ENCODE data around the gene SH2D5.

SH2D5 gene

DNA sequence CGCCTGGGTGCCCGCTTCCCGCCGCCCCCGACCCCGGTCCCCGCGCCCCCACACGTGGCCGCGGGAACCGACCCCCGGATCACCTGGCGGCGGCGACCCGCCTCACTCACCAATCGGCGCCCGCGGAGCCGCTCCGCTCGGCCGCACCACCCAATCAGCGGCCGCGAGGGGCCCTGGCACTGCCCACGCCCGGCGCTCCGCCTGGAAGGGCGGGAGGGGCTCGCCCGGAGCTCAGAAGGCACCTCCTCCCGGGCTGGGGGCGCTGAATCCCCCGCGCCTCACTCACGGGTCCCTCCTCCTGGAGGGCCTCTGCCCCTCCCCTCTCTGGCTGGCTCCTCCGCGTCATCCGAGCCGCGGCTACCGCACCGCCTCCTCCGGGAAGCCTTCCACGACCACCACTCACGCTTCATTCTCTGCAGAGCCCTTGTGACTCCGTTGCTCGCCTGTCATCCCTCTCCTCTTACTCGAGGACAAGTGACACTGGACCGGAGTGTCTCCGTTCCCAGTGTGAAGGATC is 374 bp downstream of the SH2D5 start:
- Mint-ChIP-seq H3K27me3 (ENCODE audit: low read depth) (peaks cover 51% of the 10 kb centered on the region), H3K4me1 (ENCODE audit: low read depth) (peaks cover 18% of the 10 kb centered on the region), H3K36me3 (ENCODE audit: low read depth) (peaks cover 7% of the 10 kb centered on the region), H3K4me3 (peak overlapping the region; percentile 85), H3K9me3 (no peaks in the 10 kb centered on the region), H3K27ac (no peak overlapping the region)

DNA sequence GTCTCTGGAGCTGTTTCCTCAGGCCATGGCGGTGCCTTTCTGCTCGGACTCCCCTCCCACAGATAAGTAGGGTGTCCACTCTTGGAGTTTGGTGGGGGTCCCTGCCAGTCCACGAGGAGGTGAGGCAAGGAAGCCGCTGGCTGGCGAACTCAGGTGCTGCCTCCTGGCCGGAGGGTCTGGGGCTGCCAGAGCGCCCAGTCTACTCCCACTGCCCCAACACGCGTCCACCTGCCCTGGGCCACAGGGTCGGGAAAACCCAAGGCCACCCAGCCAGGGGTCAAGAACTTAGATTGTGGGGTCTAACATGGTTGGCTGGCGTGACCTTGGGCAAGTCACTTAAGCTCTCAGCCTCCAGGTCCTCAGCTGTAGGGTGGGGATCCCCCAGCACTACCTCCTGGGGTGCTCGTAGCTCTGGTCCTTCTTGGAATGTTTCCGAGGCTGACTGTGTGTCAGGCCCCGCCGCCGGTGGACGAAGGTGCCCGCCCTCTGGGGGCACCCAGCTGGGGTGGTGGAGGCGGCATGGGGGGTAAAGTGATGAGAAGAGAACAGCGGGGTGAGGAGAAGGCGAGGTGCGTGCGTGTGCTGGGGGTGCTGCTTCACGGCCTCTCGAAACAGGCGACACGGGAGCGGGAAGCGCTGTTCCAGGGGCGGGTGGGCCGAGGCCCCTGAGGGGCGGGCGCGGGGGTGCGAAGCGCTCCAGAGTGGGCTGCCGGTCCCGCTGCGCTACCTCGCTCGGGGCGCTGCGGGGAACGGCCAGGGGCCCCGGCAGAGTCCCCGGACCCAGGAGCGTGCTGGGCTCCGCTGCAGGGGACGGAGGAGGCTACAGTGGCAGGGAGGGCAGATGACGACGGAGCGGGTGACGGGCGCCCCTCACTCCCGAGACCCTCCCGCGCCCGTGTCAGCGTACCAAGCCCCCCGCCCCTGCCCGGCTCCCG is 1.2 kb downstream of the SH2D5 start:
- H3K9me3 Mint-ChIP-seq = no peaks in the 10 kb centered on the region
- H3K27ac Mint-ChIP-seq = no peak overlapping the region
- H3K27me3 Mint-ChIP-seq (ENCODE audit: low read depth) = peaks cover 51% of the 10 kb centered on the region
- peaks cover 4% of the 10 kb centered on the region for H3K36me3 Mint-ChIP-seq (ENCODE audit: low read depth)
- peak overlapping the region; percentile 65 for H3K4me3 Mint-ChIP-seq
- peaks cover 18% of the 10 kb centered on the region for H3K4me1 Mint-ChIP-seq (ENCODE audit: low read depth)

DNA sequence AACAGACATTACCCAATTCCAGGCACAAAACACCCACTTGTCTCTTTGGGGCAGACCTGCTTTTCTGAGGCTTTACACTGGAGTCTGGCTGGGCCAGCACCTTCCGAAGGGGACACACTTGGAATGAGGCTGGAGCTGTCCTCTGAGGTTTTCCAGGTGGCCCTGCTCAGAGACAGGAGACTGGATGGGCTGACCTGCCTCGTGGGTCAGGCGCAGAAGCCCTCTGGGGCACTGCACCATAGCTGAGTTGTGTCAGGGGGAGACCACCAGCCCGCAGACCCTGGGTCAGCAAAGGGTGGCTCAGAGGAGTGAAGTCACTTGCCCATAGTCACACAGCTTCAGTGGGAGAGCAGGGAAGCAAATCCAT is 1.8 kb downstream of the SH2D5 start:
- Mint-ChIP-seq H3K36me3 (ENCODE audit: low read depth) (peaks cover under 1% of the 10 kb centered on the region), H3K27ac (no peak overlapping the region), H3K9me3 (no peaks in the 10 kb centered on the region), H3K27me3 (ENCODE audit: low read depth) (peaks cover 51% of the 10 kb centered on the region), H3K4me1 (ENCODE audit: low read depth) (peaks cover 18% of the 10 kb centered on the region), H3K4me3 (peak overlapping the region; percentile 5)

DNA sequence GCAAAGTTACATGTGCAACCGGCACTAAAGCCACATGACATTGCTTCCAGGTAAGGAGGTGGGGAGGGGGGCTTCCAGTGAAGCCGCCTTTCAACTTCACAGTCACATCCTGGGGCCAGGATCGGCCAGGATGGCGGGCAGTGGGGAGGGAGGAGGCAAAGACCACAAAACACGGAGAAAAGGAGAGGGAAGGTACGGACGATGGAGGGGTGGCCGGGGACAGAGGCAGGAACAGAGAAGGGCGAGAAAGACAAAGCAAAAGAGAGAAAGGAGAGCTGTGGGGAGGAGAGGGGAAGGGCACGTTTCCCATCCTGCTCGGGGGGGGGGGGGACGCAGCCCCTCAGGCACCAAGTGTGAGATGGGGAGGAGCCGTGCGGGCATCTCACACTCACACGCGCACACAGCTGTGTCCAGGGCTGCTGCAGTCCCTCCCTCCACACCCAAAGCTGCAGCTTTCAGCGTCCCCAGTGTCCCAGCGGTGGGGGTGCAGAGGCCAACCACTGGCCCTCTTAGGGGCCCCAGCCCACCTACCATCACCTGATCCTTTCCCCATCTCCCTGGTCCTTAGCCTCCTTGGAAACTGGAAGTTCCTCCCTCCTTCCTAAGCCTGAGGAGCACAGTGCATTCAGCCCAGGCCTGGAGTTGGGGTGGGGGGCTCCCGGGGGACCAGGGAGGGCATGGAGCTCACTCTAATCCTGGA is 2.4 kb downstream of the SH2D5 start:
- no peaks in the 10 kb centered on the region for H3K9me3 Mint-ChIP-seq
- H3K27me3 Mint-ChIP-seq (ENCODE audit: low read depth) = peaks cover 51% of the 10 kb centered on the region
- H3K27ac Mint-ChIP-seq = peak overlapping the region; percentile 15
- H3K36me3 Mint-ChIP-seq (ENCODE audit: low read depth) = no peaks in the 10 kb centered on the region
- peak overlapping the region; percentile 21 for H3K4me3 Mint-ChIP-seq
- H3K4me1 Mint-ChIP-seq (ENCODE audit: low read depth) = peaks cover 18% of the 10 kb centered on the region

DNA sequence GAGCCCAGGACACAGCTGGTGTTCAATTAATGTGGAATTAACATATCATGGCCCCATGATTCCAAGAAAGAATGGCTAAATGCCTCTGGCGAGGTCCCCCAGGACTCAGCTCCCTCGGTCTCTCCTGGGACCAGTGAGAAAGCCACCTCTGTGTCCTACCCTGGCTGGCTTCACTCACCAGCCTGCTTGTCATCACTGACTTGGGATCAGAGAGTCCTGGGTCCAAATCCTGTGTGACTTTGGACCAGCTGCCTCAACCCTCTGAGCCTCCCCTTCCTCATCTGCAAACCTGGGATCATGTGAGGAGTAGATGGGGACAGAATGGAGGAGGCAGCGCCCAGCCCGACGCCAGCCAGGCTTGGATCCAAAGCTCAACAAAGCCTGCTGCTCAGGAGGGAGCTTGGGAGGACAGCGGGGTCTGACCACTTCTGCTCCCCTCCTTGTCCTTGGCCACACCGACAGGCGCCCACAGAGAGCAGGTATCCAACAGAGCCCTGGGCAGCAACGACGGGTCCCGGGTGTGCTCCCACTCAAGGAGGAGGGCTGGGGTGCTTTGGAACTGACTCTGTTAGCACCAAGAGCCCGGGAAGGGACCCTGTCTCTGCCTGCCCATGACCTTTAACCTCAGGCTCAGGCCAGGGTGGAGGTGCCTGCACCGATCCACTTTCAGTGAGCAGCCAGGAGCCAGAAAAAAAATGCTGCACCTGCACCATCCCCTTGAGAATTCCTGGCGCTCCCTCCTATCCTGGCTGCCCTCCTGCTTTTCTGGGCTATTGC is 3.2 kb downstream of the SH2D5 start:
- Mint-ChIP-seq H3K4me1 (ENCODE audit: low read depth) (peaks cover 18% of the 10 kb centered on the region), H3K27ac (no peak overlapping the region), H3K4me3 (no peak overlapping the region), H3K9me3 (no peaks in the 10 kb centered on the region), H3K36me3 (ENCODE audit: low read depth) (no peaks in the 10 kb centered on the region), H3K27me3 (ENCODE audit: low read depth) (peaks cover 51% of the 10 kb centered on the region)

DNA sequence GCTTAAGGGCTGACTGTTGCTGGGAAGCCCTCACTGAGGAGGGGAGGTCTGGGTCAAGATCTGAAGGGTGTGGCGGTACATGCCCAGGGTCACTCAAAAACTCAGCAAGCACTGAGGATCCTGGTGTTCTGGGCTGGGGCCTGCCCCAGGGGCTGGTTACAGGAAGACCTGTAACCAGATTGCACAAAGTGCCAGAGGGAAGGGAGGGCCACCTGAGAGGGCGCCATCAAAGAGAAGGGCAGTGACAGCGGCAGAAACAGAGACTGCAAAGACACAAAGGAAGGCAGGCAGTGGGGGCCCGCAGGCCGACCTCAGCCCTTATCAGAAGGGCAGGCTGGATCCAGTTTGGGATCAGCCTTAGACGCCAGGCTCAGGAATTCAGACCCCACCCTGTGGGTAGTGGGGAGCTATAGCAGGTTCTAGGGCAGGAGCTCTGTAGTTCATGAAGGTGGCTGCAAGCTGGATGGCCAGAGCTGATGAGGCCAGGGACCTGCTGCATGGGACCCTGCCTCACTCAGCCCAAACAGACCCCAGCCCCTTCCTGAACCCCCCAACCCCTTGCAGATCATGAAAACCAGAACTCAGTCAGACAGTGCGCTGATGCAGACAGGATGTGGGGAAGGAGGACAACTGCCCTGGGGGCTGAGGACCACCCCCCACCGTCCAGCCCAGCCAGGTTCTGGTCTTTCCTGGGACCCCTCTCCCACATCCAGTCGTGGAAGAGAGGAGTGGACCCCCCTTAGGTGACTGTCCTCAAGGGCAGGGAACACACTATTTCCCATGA is 3.9 kb downstream of the SH2D5 start:
- no peak overlapping the region for H3K4me3 Mint-ChIP-seq
- H3K9me3 Mint-ChIP-seq = no peaks in the 10 kb centered on the region
- H3K36me3 Mint-ChIP-seq (ENCODE audit: low read depth) = no peaks in the 10 kb centered on the region
- peaks cover 15% of the 10 kb centered on the region for H3K4me1 Mint-ChIP-seq (ENCODE audit: low read depth)
- no peak overlapping the region for H3K27ac Mint-ChIP-seq
- peaks cover 50% of the 10 kb centered on the region for H3K27me3 Mint-ChIP-seq (ENCODE audit: low read depth)

DNA sequence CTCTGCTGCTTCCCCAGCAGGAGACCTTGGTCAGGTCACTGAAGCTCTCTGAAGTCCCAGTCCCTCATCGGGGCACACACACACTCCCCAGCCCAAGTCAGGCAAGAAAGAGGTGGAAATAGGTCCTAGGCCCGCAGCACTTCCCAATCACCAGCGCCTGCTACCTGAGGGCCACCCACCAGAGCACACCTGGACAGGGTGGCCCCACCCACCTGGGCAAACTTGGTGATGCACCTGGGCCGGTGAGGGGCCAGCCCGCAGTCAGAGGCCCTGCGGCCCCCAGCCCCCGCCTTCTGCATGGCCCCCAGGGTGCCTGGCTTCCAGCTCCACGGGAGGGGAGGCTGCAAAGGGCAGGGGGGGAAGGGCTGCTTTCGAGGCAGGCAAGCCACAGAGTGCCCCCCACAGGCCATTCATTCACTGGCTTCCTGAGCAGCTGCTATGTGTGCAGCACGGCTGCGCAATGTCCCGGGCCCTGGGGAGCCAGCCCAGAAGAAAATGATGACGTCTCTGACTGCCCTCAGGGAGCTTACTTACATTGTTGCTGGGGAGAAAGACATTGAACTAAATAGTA is 4.7 kb downstream of the SH2D5 start:
- Mint-ChIP-seq H3K27me3 (ENCODE audit: low read depth) (peaks cover 43% of the 10 kb centered on the region), H3K27ac (no peak overlapping the region), H3K36me3 (ENCODE audit: low read depth) (no peaks in the 10 kb centered on the region), H3K4me3 (no peak overlapping the region), H3K4me1 (ENCODE audit: low read depth) (peaks cover 9% of the 10 kb centered on the region), H3K9me3 (no peaks in the 10 kb centered on the region)

DNA sequence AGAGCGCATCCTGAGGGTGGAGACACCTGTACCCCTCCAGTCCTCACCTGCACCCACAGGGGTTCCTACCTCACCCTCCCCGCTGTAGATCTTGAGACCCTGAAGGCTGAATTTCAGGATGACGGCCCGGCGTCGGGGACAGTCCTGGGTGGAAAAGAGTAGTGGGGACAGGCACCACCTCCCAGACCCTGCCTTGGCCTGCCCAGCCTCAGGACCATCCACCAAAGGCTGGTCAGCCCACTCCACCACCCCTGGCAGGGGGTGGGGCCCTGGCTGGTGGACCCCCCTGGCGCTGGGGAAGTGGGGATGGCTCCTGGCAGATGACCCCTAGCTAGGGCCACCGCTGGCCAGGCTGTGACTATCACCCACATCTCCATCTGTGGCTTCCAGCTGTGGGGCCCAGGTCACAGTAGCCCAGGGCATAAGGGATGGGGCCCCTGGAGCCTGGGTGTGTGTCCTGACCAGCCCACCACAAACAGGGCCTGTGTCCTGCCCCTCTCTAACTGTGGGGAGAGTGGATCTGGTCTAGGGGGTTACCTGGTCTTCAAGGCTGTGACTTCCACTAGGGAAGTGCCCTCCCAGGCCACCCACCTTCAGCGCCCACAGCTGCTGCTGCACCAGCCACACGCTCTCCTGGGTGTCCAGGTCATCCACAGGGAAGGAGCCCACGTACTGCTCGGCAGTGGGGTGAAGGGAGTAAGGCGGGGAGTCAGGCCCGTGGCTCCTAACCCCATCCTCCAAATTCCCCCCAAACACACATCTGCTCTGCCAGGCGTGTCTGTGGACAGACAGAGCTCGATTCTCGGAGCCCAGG is 5.4 kb downstream of the SH2D5 start:
- no peak overlapping the region for H3K27ac Mint-ChIP-seq
- no peaks in the 10 kb centered on the region for H3K9me3 Mint-ChIP-seq
- no peak overlapping the region for H3K4me3 Mint-ChIP-seq
- H3K4me1 Mint-ChIP-seq (ENCODE audit: low read depth) = peaks cover 3% of the 10 kb centered on the region
- peaks cover 37% of the 10 kb centered on the region for H3K27me3 Mint-ChIP-seq (ENCODE audit: low read depth)
- H3K36me3 Mint-ChIP-seq (ENCODE audit: low read depth) = no peaks in the 10 kb centered on the region

DNA sequence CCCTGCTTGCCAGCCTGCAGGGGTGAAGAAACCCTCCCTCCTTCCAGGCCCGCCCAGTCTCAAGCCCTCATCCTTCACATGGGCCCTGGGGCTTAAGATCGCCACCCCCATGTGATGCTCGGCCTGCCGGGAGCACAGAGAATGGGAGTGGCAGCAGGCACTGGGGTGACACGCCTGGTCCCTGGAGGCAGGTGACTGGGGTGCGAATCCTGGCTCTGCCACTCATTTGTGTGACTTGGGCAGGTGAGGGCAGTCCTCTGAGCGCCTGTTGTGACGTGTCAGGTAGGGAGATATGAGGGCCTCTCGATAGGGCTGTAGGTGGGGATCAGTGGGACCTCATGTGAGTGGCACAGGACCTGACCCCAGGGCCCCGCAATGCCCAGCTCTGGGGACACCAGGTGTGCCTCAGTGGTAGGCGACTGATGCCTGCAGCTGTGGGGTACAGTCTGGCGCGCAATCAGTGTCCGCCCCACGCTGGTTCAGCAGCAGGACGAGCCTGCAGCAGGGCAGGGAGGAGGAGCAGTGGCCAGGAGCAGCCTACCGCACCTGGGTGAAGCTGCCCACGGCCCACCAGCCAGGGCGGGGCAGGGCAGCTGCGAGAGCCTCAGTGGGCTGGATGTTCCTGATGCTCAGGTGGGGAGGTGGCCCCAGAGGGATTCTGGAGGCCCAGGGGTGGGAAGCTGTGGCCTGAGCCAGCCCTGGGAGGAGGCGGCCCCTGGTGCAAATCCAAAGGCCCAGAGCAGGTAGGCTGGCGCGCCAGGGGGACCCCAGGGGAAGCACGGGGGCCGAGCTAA is 6.2 kb downstream of the SH2D5 start:
- H3K27ac Mint-ChIP-seq = no peak overlapping the region
- H3K4me1 Mint-ChIP-seq (ENCODE audit: low read depth) = peaks cover 3% of the 10 kb centered on the region
- H3K9me3 Mint-ChIP-seq = no peaks in the 10 kb centered on the region
- no peaks in the 10 kb centered on the region for H3K36me3 Mint-ChIP-seq (ENCODE audit: low read depth)
- no peak overlapping the region for H3K4me3 Mint-ChIP-seq
- H3K27me3 Mint-ChIP-seq (ENCODE audit: low read depth) = peaks cover 35% of the 10 kb centered on the region

DNA sequence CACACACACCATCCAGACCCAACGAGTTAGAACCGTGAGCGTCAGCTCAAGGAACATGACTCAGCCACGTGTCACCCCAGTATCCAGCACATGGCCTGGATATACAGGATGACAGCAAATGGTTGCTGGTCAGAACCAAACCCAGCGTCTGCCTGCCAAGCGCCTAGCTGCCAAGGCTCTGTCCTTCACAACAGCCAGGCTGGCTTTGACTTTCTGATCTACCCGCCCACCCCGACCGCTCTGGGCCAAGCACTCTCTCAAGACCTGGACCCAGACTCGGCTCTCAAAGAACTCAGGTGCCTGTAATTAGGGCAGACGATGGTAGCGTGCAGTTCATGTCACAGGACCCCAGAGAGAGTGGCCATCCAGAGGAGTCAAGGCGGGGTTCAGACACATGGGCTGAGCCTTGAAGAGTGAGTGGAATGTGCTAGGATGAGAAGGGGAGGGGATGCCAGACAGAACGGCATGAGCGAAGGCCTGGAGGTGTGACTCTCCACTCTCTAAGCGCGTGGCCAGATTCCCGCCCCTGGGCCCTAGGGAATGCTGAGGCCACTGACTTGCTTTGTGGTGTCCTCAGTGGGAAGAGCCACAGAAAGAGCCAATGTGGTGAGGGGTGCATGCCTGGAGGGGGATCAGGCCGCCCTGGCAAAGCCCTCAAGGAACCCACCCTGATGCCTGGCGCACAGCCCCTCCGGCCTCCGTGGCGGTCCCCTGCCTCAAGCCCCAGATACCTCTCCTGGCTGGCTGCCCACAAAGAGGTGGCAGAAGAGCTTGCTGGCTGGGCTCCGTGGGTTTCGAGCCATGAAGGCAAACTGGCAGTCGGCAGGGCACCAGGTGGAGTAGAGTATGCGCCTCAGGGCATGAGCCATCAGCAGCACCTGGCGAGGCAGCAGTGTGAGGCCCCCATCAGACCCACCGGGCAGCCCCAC is 7.0 kb downstream of the SH2D5 start:
- no peak overlapping the region for H3K27ac Mint-ChIP-seq
- peaks cover 3% of the 10 kb centered on the region for H3K4me1 Mint-ChIP-seq (ENCODE audit: low read depth)

DNA sequence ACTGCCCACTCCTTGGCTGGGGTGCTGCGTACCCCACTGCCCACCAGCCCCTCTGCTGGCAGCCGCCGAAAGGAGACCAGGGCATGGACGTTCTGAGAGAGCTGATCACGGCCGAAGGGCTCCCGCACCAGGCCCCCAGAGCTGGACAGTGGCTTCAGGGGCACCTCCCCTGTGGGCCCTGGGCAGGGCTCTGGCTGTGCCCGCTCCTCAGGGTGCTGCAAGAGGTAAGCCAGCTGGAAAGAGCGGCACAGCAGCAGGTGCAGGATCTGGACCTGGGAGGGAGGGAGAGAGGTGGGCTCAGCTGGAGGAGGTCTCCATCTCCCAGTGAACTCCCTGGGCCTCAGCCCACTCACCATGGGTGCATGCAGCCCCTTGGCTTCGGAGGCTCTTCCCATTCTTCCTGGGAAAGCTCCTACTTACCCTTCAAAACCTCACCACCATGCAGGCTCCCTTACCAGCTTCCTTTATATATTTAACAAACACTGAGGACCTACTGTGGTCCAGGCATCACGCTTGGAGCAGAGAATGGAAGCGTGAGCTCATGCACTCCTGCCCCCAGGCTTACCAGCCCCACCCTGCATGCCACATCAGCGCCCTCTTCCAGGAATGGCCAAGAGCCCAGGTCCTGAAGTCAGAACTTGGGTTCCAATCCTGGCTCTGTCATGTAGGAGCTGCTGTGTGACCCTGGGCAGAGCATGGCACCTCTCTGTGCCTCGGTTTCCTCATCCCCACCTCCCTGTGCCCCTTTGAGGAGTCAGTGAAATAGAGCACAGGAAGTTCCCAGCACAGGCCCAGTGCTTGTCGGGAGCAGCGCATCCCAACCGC is 7.9 kb downstream of the SH2D5 start:
- H3K36me3 Mint-ChIP-seq (ENCODE audit: low read depth) = no peaks in the 10 kb centered on the region
- no peaks in the 10 kb centered on the region for H3K4me1 Mint-ChIP-seq (ENCODE audit: low read depth)
- H3K27me3 Mint-ChIP-seq (ENCODE audit: low read depth) = peaks cover 24% of the 10 kb centered on the region
- H3K27ac Mint-ChIP-seq = no peak overlapping the region
- H3K9me3 Mint-ChIP-seq = no peaks in the 10 kb centered on the region
- H3K4me3 Mint-ChIP-seq = no peak overlapping the region

More for the DNA sequence above, 7.0 kb downstream of the SH2D5 start:
- H3K27me3 Mint-ChIP-seq (ENCODE audit: low read depth) = peaks cover 26% of the 10 kb centered on the region
- no peak overlapping the region for H3K4me3 Mint-ChIP-seq
- H3K36me3 Mint-ChIP-seq (ENCODE audit: low read depth) = no peaks in the 10 kb centered on the region
- no peaks in the 10 kb centered on the region for H3K9me3 Mint-ChIP-seq

Data from T-helper 1 cell treated with Interleukin-12 subunit alpha and Interleukin-12 subunit beta and Interleukin-4 antibody, amounts not matched to agents 30 μg/mL and 1 μg/mL, for 36 hours (primary cell).